B cell (primary cell): ENCODE data around the gene HERC2. TPM values are rescaled to one million over a fixed set of nuclear protein-coding genes. Genes with fewer than 3 reads are reported as not detected.

Experiments
- ATAC-seq: fragments of 200-7000 bp; cut with Tn5 transposase; one replicate; pipeline ENCODE4 v1.10.0; 2021; ENCODE audit warnings: low read depth, mild to moderate bottlenecking, moderate number of reproducible peaks, moderate library complexity
- CTCF ChIA-PET: fragments of 350-600 bp; sonication (Branson Sonifier 250); formaldehyde crosslinking; loops from one replicate; lab custom pipeline; 2021; ENCODE audit warnings: antibody characterized with exemption, inconsistent platforms; lab: Charles Lee
- POLR2A ChIA-PET: fragments of 350-600 bp; sonication (Branson Sonifier 250); formaldehyde crosslinking; loops from one replicate; lab custom pipeline; 2021; ENCODE audit warnings: antibody characterized with exemption; lab: Charles Lee
- DNase-seq: peaks from one replicate; pipeline ENCODE4 v3.0.0; 2013
- H2AFZ ChIP-seq: 2 replicates; pipeline ENCODE4 v1.6.1; 2012; ENCODE audit warnings: mild to moderate bottlenecking, low read depth, low read length; ENCODE audit not compliant: insufficient read depth, poor library complexity, severe bottlenecking
- H3K27ac ChIP-seq, 2 donors: 1 replicate in 1 of 2; 2 replicates in 1 of 2; pipeline ENCODE4 v1.5.1; 2012 to 2013; ENCODE audit warnings: low read length in 2 of 2, mild to moderate bottlenecking in 2 of 2, moderate library complexity in 1 of 2
- H3K27me3 ChIP-seq, 4 experiments: fragments of 200-600 bp in 1 of 4; sonication (generic) in 1 of 4; replicated peaks in 1 of 4; 1 replicate in 2 of 4; 2 replicates in 2 of 4; pipeline versions ENCODE4 v1.6.1 to v1.7.0; 2013 to 2016; ENCODE audit warnings: low read length in 3 of 4, mild to moderate bottlenecking in 2 of 4, mixed read lengths in 1 of 4, moderate library complexity in 1 of 4; ENCODE audit not compliant: insufficient read depth in 4 of 4, control insufficient read depth in 3 of 4; ENCODE audit errors: control extremely low read depth in 1 of 4
- H3K36me3 ChIP-seq, 2 experiments: replicated peaks in 1 of 2; 1 replicate in 1 of 2; 2 replicates in 1 of 2; pipeline versions ENCODE4 v1.6.1 to v1.7.1; 2013; ENCODE audit warnings: low read length in 1 of 2; ENCODE audit not compliant: insufficient read depth in 2 of 2, control insufficient read depth in 1 of 2; ENCODE audit errors: control extremely low read depth in 1 of 2, extremely low read depth in 1 of 2
- H3K4me1 ChIP-seq, 2 donors: fragments of 200-600 bp in 1 of 2; sonication (generic) in 1 of 2; 1 replicate in 1 of 2; 2 replicates in 1 of 2; pipeline versions ENCODE4 v1.5.1 to v1.6.1; 2013 to 2017; ENCODE audit warnings: low read length in 2 of 2; ENCODE audit not compliant: control insufficient read depth in 2 of 2, insufficient read depth in 2 of 2
- H3K4me2 ChIP-seq: replicated peaks from 2 replicates; pipeline ENCODE3; 2012; ENCODE audit warnings: mild to moderate bottlenecking, low read depth, low read length; ENCODE audit not compliant: poor library complexity, severe bottlenecking
- H3K4me3 ChIP-seq, 5 experiments: fragments of 200-600 bp in 1 of 5; sonication (generic) in 1 of 5; 1 replicate in 3 of 5; 2 replicates in 2 of 5; pipeline versions ENCODE4 v1.5.1 to v1.7.0; 2011 to 2016; ENCODE audit warnings: low read length in 4 of 5, mild to moderate bottlenecking in 4 of 5, low read depth in 2 of 5, control low read depth in 1 of 5, moderate library complexity in 1 of 5; ENCODE audit not compliant: insufficient read depth in 1 of 5; ENCODE audit errors: control extremely low read depth in 1 of 5, extremely low read depth in 1 of 5
- H3K79me2 ChIP-seq: fragments of 200-600 bp; sonication (generic); one replicate; pipeline ENCODE4 v1.6.0; 2016; ENCODE audit warnings: low read length; ENCODE audit not compliant: control insufficient read depth, insufficient read depth
- H3K9ac ChIP-seq: fragments of 200-600 bp; sonication (generic); 2 replicates; pipeline ENCODE4 v1.6.1; 2017; ENCODE audit warnings: mild to moderate bottlenecking, low read length, moderate library complexity
- H3K9me3 ChIP-seq, 3 donors: one replicate each; pipeline versions ENCODE4 v1.6.1 to v1.7.1; 2013; ENCODE audit warnings: low read length in 2 of 3; ENCODE audit not compliant: control insufficient read depth in 2 of 3, insufficient read depth in 1 of 3; ENCODE audit errors: control extremely low read depth in 1 of 3
- H4K20me1 ChIP-seq: 2 replicates; pipeline ENCODE4 v1.6.0; 2012; ENCODE audit warnings: mild to moderate bottlenecking, low read length; ENCODE audit not compliant: insufficient read depth, control insufficient read depth, poor library complexity, severe bottlenecking
- H3K27ac Mint-ChIP-seq: one replicate; pipeline ENCODE4 v1.8.0; 2021; ENCODE audit warnings: mixed read lengths
- H3K27me3 Mint-ChIP-seq: one replicate; pipeline ENCODE4 v1.8.0; 2021; ENCODE audit warnings: mixed read lengths
- H3K4me1 Mint-ChIP-seq: one replicate; pipeline ENCODE4 v1.8.0; 2021; ENCODE audit warnings: mixed read lengths
- H3K4me3 Mint-ChIP-seq: one replicate; pipeline ENCODE4 v1.8.0; 2021; ENCODE audit warnings: mixed read lengths
- H3K9me3 Mint-ChIP-seq: one replicate; pipeline ENCODE4 v1.8.0; 2022; ENCODE audit warnings: mixed read lengths; ENCODE audit not compliant: insufficient read depth
- CTCF ChIP-seq: fragments of 200-600 bp; IDR thresholded peaks from one replicate; pipeline ENCODE4 v1.8.0; 2022; ENCODE audit warnings: antibody characterized with exemption, mild to moderate bottlenecking
- EZH2 ChIP-seq: IDR thresholded peaks from 2 replicates; pipeline ENCODE4 v1.6.1; 2012; ENCODE audit warnings: borderline replicate concordance, low read depth, mild to moderate bottlenecking, moderate library complexity, low read length; ENCODE audit not compliant: insufficient read depth, poor library complexity, severe bottlenecking
- WGBS: methylation state at CpG from one replicate; pipeline ENCODE4 v1.1.5; 2013; ENCODE audit warnings: missing lambda C conversion rate; ENCODE audit not compliant: insufficient coverage; 5-methylcytosine and 5-hydroxymethylcytosine counted together
- intact Hi-C: fragments of 100-400 bp; cut with micrococcal nuclease; formaldehyde crosslinking; loops from one replicate; pipeline ENCODE4 v1.10.0; 2022
- polyA plus RNA-seq: library from polyadenylated mRNA; depleted of rRNA; stranded (reverse); fragments of >200 nt; gene quantifications from 2 replicates; pipeline ENCODE4 v1.2.3, GENCODE V29; 2012
- total RNA-seq, 2 donors: library from RNA; stranded (reverse); fragments of 120-200 nt in 1 of 2; gene quantifications; 1 replicate in 1 of 2; 2 replicates in 1 of 2; pipeline versions ENCODE4 v1.2.3 to v1.2.4, GENCODE V29; 2013 to 2022

The HERC2 gene
- total and polyA plus RNA-seq, 2 donors (not counting 1 experiment from before 2014, with no cell fraction given), result 31.0 to 52.7 TPM

GRCh38 chr15:28167042-28167441 is 154.9 kb downstream of the HERC2 start:
- WGBS, result 100% methylated on average over 2 of the region's 3 CpGs
- Histone ChIP-seq H3K9ac (no peak overlapping the region), H3K79me2 (no peaks in the 10 kb centered on the region), H3K27ac (no peak overlapping the region), H2AFZ (no peak overlapping the region), H3K4me2 (no peak overlapping the region), H4K20me1 (no peaks in the 10 kb centered on the region), H3K4me1 (no peaks in the 10 kb centered on the region), H3K36me3 (peaks cover 2 to 46% of the 10 kb centered on the region in 2 experiments), H3K4me3 (no peak overlapping the region), H3K27me3 (no peaks in the 10 kb centered on the region), H3K9me3 (no peaks in the 10 kb centered on the region)
- intact Hi-C loops, result no loop called here
- DNase-seq (no peak), ATAC-seq (no peak)
- Mint-ChIP-seq H3K4me1 (no peaks in the 10 kb centered on the region), H3K27me3 (no peaks in the 10 kb centered on the region), H3K9me3 (no peaks in the 10 kb centered on the region), H3K27ac (no peak overlapping the region), H3K4me3 (no peak overlapping the region)
- ChIA-PET POLR2A (no interaction called here), CTCF (no interaction called here)
- TF ChIP-seq EZH2 (no peak), CTCF (no peak)

GRCh38 chr15:28165791-28166190 is 156.2 kb downstream of the HERC2 start:
- no peaks in the 10 kb centered on the region for H3K27me3 ChIP-seq
- no peak overlapping the region for H2AFZ ChIP-seq
- ChIA-PET CTCF (no interaction called here), POLR2A (no interaction called here)
- DNase-seq (no peak), ATAC-seq (no peak)
- no peaks in the 10 kb centered on the region for H3K27me3 Mint-ChIP-seq
- no peaks in the 10 kb centered on the region for H3K9me3 ChIP-seq
- H3K9me3 Mint-ChIP-seq, result no peaks in the 10 kb centered on the region
- H3K27ac ChIP-seq, result no peak overlapping the region
- intact Hi-C loops, result no loop called here
- TF ChIP-seq CTCF (no peak), EZH2 (no peak)
- peaks cover 4 to 45% of the 10 kb centered on the region in 2 experiments for H3K36me3 ChIP-seq
- H3K4me3 ChIP-seq, result no peak overlapping the region
- H3K27ac Mint-ChIP-seq, result no peak overlapping the region
- no peaks in the 10 kb centered on the region for H3K79me2 ChIP-seq
- no peak overlapping the region for H3K4me3 Mint-ChIP-seq
- no peaks in the 10 kb centered on the region for H4K20me1 ChIP-seq
- no peak overlapping the region for H3K9ac ChIP-seq
- H3K4me1 ChIP-seq, result no peaks in the 10 kb centered on the region
- 100% methylated on average over 1 of the region's 1 CpG for WGBS
- H3K4me2 ChIP-seq, result no peak overlapping the region
- no peaks in the 10 kb centered on the region for H3K4me1 Mint-ChIP-seq
